DOHH2 (cell line): ENCODE measurements around the gene PACRG.

Source experiments
- H3F3A ChIP-seq: fragments of 200-600 bp; sonication (generic), shearing (Covaris generic); 2 replicates; pipeline ENCODE4 v1.6.0; 2016; ENCODE audit warnings: antibody characterized with exemption, mild to moderate bottlenecking; ENCODE audit not compliant: control insufficient read depth, insufficient read depth
- H3K27ac ChIP-seq: fragments of 200-600 bp; sonication (generic); 2 replicates; pipeline ENCODE4 v1.5.1; 2014; ENCODE audit warnings: low read depth, mild to moderate bottlenecking, low read length, moderate library complexity
- H3K27me3 ChIP-seq: fragments of 200-600 bp; sonication (generic); 2 replicates; pipeline ENCODE4 v1.6.1; 2014; ENCODE audit warnings: mild to moderate bottlenecking, low read length, mixed read lengths; ENCODE audit not compliant: control insufficient read depth
- H3K36me3 ChIP-seq: fragments of 200-600 bp; sonication (generic); 2 replicates; pipeline ENCODE4 v1.6.1; 2014; ENCODE audit warnings: mild to moderate bottlenecking, low read length, moderate library complexity, mixed read lengths; ENCODE audit not compliant: control insufficient read depth
- H3K4me1 ChIP-seq: fragments of 200-600 bp; sonication (generic); 2 replicates; pipeline ENCODE4 v1.6.1; 2014; ENCODE audit warnings: mild to moderate bottlenecking, low read length, mixed read lengths; ENCODE audit not compliant: control insufficient read depth
- H3K4me2 ChIP-seq: fragments of 200-600 bp; sonication (generic); 2 replicates; pipeline ENCODE4 v1.6.0; 2014; ENCODE audit warnings: mild to moderate bottlenecking, low read length, moderate library complexity
- H3K4me3 ChIP-seq: fragments of 200-600 bp; sonication (generic); 2 replicates; pipeline ENCODE4 v1.5.1; 2014; ENCODE audit warnings: mild to moderate bottlenecking, low read length, mixed read lengths
- H3K79me2 ChIP-seq: fragments of 200-600 bp; sonication (generic); 2 replicates; pipeline ENCODE4 v1.6.1; 2014; ENCODE audit warnings: mild to moderate bottlenecking, low read length, mixed read lengths; ENCODE audit not compliant: control insufficient read depth
- H3K9me2 ChIP-seq: fragments of 200-600 bp; sonication (generic); replicated peaks from 2 replicates; pipeline ENCODE4 v1.6.1; 2014; ENCODE audit warnings: mild to moderate bottlenecking, low read length, mixed read lengths; ENCODE audit not compliant: control insufficient read depth
- H3K9me3 ChIP-seq: fragments of 200-600 bp; sonication (generic); 2 replicates; pipeline ENCODE4 v1.6.1; 2014; ENCODE audit warnings: antibody characterized with exemption, low read length, mixed read lengths; ENCODE audit not compliant: control insufficient read depth, insufficient read depth
- H4K20me1 ChIP-seq: fragments of 200-600 bp; sonication (generic); 2 replicates; pipeline ENCODE4 v1.6.0; 2014; ENCODE audit warnings: low read depth, mild to moderate bottlenecking, antibody characterized with exemption, low read length, moderate library complexity; ENCODE audit not compliant: control insufficient read depth, insufficient read depth
- EZH2phosphoT487 ChIP-seq: fragments of 200-600 bp; sonication (generic); IDR thresholded peaks from 2 replicates; pipeline ENCODE4 v1.6.1; 2017; ENCODE audit warnings: borderline replicate concordance, mild to moderate bottlenecking, antibody characterized with exemption, low read length, moderate library complexity, mixed read lengths
- TF ChIP-seq, protein P1 (sequence below): fragments of 200-600 bp; sonication (generic); IDR thresholded peaks from one replicate; pipeline ENCODE4 v1.5.1; 2014; ENCODE audit warnings: antibody characterized with exemption, mild to moderate bottlenecking, low read depth, low read length; ENCODE audit not compliant: poor library complexity, severe bottlenecking

PACRG gene

DNA sequence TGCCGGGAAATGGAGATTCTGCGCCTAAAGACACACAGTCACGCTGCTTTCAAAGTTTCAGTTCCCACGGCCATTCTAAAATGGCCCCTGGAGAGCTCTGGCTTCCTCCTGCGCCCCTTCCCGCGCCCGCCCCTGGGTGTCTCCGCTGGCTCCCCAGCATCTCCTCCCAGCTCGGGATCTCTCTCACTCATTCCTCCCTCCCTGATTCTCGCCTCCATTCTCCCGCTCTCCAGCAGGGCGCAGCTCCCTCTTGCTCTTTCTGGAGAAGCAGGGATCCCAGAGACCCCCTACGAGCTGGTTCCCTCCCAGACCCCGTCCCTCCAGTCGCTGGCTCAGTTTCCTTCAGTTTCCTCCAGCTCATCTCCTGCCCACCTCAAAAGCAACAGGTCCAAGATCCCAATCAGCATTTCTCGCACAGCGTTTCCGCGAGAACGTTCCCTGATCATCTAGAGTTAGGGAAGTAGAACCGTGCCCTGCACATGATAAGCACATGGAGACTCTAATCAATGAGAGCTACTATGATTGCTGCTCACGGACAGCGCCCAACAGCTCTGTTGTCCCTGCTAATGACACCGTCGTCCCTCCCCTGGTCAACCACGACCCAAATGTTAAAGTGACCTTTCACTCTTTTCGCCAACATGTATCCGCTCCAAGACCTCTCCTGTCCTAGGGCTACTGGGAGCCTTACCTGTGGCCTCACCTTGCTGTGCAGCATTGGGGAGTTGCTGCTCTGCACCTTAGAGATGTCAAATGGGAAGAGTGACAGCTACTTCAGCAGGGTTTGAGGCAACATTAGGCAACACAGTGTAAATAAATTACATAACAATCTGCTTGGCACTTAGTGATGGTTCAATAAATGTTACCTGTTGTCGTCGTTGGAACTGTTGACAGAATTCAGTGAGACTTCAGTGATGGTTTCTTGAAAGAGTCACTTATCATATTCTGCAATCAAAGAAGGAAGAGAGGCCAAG is 468.2 kb downstream of the PACRG start:
- H3F3A ChIP-seq: no peaks in the 10 kb centered on the region
- H4K20me1 ChIP-seq: no peaks in the 10 kb centered on the region
- TF ChIP-seq, protein P1, sequence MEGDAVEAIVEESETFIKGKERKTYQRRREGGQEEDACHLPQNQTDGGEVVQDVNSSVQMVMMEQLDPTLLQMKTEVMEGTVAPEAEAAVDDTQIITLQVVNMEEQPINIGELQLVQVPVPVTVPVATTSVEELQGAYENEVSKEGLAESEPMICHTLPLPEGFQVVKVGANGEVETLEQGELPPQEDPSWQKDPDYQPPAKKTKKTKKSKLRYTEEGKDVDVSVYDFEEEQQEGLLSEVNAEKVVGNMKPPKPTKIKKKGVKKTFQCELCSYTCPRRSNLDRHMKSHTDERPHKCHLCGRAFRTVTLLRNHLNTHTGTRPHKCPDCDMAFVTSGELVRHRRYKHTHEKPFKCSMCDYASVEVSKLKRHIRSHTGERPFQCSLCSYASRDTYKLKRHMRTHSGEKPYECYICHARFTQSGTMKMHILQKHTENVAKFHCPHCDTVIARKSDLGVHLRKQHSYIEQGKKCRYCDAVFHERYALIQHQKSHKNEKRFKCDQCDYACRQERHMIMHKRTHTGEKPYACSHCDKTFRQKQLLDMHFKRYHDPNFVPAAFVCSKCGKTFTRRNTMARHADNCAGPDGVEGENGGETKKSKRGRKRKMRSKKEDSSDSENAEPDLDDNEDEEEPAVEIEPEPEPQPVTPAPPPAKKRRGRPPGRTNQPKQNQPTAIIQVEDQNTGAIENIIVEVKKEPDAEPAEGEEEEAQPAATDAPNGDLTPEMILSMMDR: no peak
- TF ChIP-seq EZH2phosphoT487: no peak
- H3K4me3 ChIP-seq: no peak overlapping the region
- no peaks in the 10 kb centered on the region for H3K4me1 ChIP-seq
- H3K27ac ChIP-seq: no peak overlapping the region
- no peaks in the 10 kb centered on the region for H3K27me3 ChIP-seq
- no peaks in the 10 kb centered on the region for H3K36me3 ChIP-seq
- no peaks in the 10 kb centered on the region for H3K9me3 ChIP-seq
- no peaks in the 10 kb centered on the region for H3K79me2 ChIP-seq
- no peaks in the 10 kb centered on the region for H3K9me2 ChIP-seq
- no peak overlapping the region for H3K4me2 ChIP-seq

DNA sequence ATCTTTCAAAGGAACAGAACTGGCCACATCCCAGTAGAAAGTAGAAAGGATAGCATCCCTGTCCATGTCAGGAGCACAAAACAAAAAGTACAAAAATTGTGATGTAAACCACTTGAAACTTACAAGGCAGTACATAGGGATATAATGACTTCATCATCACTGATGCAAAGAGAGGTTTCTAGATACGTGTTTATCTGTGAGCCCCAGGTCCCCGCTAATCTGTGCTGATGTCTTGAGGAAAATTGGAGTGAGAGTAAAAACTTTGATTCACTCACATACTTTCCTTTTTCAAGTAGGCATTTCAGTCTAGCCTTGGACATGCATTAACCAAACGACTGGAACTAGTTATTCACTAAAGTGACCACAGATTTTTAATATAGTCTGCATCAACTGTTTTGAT is 470.1 kb downstream of the PACRG start:
- H3K79me2 ChIP-seq: no peaks in the 10 kb centered on the region
- H3K9me3 ChIP-seq: no peaks in the 10 kb centered on the region
- H3K36me3 ChIP-seq: no peaks in the 10 kb centered on the region
- H3K9me2 ChIP-seq: no peaks in the 10 kb centered on the region
- H4K20me1 ChIP-seq: no peaks in the 10 kb centered on the region
- no peaks in the 10 kb centered on the region for H3F3A ChIP-seq
- TF ChIP-seq, protein P1: no peak
- TF ChIP-seq EZH2phosphoT487: no peak
- no peak overlapping the region for H3K4me2 ChIP-seq
- no peaks in the 10 kb centered on the region for H3K4me1 ChIP-seq
- H3K4me3 ChIP-seq: no peak overlapping the region
- H3K27ac ChIP-seq: no peak overlapping the region
- H3K27me3 ChIP-seq: no peaks in the 10 kb centered on the region

DNA sequence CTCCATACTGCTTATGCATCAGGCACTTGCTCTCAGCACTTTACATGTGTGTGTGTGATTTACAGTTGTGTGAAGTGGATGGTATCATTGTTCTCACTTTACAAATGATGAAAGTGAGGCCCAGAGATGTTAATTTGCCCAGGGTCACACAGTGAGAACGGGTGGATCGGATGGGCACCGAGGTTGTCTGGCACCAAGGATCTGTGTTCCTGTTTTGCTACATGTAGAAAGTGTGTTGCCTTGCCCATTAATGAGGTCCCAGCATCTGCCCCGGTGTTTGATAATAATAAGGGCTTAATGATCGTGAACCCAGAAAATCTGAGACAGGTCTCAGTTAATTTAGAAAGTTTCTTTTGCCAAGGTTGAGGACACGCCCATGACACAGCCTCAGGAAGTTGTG is 470.6 kb downstream of the PACRG start:
- no peaks in the 10 kb centered on the region for H3K9me3 ChIP-seq
- no peak overlapping the region for H3K27ac ChIP-seq

More for the DNA sequence above, 470.6 kb downstream of the PACRG start:
- Histone ChIP-seq H3K4me3 (no peak overlapping the region), H4K20me1 (no peaks in the 10 kb centered on the region), H3K9me2 (no peaks in the 10 kb centered on the region), H3K27me3 (no peaks in the 10 kb centered on the region), H3K4me1 (no peaks in the 10 kb centered on the region), H3F3A (no peaks in the 10 kb centered on the region), H3K4me2 (no peak overlapping the region), H3K79me2 (no peaks in the 10 kb centered on the region), H3K36me3 (no peaks in the 10 kb centered on the region)
- TF ChIP-seq, protein P1: no peak
- TF ChIP-seq EZH2phosphoT487: no peak
